Right renal pelvis (tissue), 4 donors: ENCODE results near the gene LRRC37B. TPM values are rescaled to one million over a fixed set of nuclear protein-coding genes. Genes with fewer than 3 reads are reported as not detected.
A peak's percentile ranks its signal among the peaks of the same experiment; 100 is the strongest.
"Not testable (repeated sequence)": the region's sequence is repeated elsewhere in the genome, so short reads cannot be mapped to it uniquely, and the experiment has no call there.

Experiments
- DNase-seq, 4 donors: peaks; one replicate each; pipeline ENCODE4 v3.0.0-alpha.2; 2013; ENCODE audit warnings: low read depth in 4 of 4, low spot score in 3 of 4, missing footprints in 1 of 4
- polyA plus RNA-seq, 4 donors: library from polyadenylated mRNA; unstranded; fragments of 120-200 nt; gene quantifications; one replicate each; pipeline ENCODE4 v1.2.1, GENCODE V29; 2013; ENCODE audit not compliant: insufficient read length in 4 of 4

The LRRC37B gene
- polyA plus RNA-seq, 4 donors, result 14.6 to 22.2 (median 19.1) TPM

DNA sequence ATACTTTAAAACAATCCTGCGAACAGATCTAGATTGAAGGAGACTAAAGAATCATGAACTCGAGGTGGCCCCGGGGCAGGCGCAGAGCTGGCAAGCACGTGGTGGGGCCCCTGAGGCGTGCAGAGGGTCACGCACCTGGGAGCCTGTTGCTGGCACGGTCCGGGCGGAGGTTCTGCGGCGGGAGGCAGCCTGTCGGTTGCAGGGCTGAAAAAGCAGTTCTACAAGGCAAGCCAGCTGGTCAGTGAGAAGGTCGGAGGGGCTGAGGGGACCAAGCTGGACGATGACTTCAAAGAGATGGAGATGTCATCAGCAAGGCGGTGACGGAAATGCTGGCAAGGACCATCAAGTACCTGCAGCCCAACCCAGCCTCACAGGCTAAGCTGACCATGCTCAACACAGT lies 33.1 kb downstream of the LRRC37B start:
- DNase-seq, result not testable (repeated sequence)

DNA sequence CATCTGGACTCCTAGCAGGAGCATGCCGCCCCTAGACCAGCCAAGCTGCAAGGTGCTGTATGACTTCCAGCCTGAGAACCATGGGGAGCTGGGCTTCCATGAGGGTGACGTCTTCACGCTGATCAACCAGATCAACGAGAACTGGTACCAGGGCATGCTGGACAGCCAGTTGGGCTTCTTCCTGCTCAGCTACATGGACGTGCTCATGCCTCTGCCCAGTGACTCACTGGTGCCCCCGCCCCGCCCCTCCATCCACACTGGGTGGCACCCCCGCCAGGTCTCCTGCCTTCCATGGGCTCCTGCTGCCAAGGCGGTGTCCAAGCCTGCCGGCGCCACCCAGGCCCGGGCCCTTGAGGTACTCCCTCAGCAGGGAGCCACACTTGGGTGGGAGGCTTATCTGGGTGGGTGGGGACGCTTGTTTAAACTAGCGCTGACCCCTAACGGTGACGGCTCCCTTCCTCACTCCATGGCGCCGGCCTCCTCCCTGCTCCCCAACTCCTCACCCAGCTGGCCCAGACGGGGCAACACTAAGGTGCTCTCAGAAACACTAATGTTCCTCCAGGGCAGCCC lies 34.2 kb downstream of the LRRC37B start:
- DNase-seq, result not testable (repeated sequence)

DNA sequence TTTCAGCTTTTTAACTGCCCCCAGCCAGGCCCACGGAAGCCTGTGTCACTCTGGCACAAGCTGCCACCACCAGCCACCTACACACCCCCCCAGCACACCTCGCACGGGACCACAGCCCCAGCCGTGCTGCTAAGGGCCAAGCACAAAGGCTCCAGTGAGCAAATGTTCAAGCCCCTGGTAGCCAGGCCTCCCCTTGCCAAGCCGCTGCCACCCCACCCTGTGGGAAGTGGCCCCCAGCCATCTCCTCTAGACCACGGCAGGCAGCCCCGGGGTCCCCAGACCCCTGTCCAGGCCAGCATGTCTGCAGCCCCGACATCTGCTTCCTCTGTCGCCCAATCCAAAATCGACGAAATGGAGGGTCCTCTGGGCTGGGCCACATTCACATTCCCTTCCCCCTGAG lies 35.1 kb downstream of the LRRC37B start:
- not testable (repeated sequence) for DNase-seq

DNA sequence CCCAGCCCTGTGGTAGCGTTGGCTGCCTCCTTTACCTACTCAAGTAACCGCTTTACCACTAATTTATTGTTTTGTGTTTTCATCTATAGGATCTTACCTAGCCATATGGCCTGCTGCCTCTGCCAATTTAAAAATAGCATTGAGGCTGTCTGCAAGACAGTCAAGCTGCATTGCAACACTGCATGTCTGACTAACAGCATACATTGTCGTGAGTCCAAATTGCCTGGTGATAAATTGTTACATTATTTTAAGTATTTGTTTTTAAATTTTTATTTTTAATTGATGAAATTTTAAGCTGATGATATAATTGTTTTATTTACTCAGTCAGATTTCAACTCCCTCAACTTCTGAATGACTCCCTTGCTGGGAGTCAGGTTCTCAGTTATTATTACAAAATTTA lies 38.4 kb downstream of the LRRC37B start:
- not testable (repeated sequence) for DNase-seq

DNA sequence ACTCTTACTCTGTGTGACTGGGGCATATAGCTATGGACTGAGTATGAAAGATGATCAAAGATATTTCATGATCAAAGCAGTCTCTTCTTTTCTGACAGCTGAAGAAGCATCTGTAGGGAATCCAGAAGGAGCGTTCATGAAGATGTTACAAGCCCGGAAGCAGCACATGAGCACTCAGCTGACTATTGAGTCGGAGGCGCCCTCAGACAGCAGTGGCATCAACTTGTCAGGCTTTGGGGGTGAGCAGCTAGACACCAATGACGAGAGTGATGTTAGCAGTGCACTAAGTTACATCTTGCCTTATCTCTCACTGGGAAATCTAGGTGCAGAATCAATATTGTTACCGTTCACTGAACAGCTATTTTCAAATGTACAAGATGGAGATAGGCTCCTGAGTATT lies 40.5 kb downstream of the LRRC37B start:
- not testable (repeated sequence) for DNase-seq

DNA sequence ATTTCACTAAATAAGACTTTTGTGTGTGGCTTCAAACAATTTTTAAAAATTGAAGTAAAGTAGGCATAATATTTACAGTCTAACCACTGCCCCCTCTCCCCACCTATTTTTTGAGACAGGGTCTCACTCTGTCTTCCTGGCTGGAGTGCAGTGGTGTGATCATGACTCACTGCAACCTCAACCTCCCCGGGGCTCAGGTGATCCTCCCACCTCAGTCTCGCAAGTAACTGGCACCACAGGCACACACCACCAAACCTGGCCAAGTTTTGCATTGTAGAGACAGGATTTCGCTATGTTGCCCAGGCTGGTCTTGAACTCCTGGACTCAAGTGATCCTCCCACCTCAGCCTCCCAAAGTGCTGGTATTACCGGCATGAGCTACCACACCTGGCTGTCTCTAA lies 47.8 kb downstream of the LRRC37B start:
- DNase-seq, result not testable (repeated sequence)

DNA sequence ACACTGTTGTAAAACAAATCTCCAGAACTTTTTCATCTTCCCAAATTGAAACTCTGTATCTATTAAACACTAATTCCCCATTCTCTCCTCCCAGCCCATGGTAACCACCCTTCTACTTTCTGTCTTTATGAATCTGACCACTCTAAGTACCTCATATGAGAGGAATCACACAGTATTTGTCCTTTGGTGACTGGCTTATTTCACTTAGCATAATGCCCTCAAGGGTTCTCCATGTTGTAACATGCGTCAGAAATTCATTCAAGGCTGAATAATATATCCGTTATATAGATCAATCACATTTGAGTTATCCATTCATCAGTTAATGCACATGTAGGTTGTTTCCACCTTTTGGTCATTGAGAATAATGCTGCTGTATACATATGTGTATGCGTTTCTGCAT lies 48.2 kb downstream of the LRRC37B start:
- DNase-seq, result not testable (repeated sequence)

DNA sequence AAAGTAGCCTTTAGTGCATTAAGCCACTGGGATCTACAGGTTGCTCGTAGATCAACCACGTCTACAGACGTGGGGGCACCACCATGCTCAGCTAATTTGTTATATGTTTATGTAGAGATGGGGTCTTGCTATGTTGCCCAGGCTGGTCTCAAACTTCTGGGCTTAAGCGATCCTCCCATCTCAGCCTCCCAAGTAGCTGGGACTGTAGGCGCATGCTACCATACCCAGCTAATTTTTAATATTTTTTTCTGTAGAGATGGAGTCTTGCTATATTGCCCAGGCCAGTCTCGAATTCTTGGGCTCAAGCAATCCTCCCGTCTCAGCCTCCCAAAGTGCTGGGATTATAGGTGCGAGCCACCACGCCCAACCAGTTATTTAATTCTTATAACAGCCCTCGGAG lies 49.3 kb downstream of the LRRC37B start:
- DNase-seq, result not testable (repeated sequence)

DNA sequence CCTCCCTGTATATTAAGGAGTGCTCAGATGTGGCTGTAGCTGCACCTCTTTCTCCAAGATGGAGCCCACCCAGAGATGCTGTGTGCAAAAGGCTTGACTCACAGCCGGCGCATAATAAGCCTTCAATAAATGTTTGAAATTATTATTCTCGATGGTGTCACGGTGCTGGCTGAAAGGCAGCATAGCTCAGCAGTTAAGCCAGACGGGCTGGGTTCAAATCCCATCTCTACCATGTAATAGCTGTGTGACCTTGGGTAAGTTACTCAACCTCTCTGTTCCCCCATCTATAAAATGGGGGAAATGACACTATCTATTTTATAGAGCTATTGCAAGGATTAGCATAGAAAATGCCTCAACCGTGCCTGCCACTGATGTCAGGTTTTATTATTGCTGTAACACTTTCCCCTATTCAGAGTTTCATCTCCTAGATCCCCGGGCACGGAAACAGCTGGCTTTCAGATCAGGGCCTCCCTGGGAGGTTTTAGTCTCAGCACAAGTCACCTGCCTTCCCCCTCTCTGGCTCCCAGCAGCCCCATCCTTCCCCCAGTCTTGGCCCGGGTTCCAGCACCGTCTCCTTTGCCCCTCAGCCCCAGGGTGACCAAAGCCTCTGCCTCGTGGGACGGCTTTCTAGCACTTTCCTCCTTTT lies 50.4 kb downstream of the LRRC37B start:
- not testable (repeated sequence) for DNase-seq

DNA sequence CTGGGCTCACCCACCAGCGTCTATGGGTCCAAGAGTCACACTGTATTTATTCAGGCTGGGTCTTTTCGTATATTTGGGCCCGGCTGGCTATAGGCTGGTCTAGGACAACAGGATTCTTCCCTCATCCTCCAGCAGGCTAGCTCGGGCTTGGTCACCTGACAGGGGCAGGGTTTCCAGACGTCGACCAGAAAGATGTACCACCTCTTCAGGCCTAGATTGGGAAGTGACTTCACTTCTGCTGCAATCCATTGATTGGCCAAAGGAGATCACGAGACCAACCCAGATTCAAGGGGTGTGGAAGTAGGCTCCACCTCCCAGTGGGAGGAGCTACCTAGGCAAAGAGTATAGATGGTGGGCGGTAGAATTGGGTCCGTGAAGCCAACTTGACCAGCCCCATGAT lies 53.5 kb downstream of the LRRC37B start:
- not testable (repeated sequence) for DNase-seq

DNA sequence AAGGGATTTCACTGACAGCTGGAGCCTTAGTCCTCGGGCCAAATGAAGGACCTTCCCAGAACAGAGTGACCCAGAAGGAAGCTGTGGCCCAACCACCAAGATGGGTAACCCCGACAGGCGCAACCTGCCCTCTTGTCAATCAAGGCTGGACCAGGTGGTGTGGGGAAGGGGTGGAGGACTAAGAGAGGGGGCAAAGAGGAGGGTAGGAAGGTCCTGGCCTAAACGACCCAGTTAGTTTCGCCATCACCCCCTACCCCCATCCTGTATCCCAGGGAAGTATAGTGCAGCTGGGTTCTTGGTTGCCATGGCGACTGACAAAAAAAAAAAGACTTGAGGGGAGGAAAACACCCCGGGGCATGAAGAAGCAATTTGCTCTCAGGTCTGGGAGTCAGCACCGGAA lies 54.7 kb downstream of the LRRC37B start:
- not testable (repeated sequence) for DNase-seq

DNA sequence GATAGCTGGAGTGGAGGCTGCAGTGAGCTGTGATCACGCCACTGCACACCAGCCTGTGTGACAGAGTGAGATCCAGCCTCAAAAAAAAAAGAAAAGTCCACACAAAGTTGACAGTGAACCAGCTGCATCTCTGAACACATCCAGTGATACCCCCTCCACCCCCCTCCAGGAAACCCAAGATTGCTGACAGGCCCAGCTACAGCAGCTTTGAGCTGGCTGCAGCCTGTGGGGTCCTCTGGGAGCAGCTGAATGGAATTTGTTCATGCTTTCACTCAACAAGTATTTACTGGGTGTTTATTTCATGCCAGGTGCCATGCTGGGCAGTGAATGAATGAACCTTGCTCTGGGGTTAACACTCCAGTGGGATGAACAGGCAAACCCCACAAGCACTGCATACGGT lies 56.9 kb downstream of the LRRC37B start:
- DNase-seq, result not testable (repeated sequence)

DNA sequence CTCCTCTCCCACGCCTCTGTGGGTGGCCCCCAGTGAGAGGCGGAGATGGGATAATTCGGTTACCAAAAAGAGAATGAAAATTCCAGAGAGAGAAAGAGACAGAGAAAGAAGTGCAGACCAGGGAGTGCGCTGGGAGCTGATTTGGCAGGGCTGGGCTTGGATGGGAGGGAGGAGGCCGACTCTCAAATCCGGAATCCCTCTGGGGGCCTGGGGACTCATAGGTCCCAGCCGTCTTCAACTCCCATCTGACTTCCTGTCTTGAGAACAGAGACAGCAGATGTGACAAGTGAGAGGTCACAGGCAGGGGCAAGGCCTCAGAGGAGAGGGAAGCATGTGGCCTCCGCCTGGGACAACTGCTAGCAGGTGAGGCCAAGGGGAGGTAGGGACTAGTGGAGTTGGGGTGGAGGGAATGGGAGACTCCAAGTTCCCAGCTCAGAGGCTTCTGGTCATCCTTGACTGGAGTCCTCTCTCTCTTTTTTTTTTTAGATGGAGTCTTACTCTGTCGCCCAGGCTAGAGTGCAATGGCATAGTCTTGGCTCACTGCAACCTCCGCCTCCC lies 59.0 kb downstream of the LRRC37B start:
- not testable (repeated sequence) for DNase-seq

DNA sequence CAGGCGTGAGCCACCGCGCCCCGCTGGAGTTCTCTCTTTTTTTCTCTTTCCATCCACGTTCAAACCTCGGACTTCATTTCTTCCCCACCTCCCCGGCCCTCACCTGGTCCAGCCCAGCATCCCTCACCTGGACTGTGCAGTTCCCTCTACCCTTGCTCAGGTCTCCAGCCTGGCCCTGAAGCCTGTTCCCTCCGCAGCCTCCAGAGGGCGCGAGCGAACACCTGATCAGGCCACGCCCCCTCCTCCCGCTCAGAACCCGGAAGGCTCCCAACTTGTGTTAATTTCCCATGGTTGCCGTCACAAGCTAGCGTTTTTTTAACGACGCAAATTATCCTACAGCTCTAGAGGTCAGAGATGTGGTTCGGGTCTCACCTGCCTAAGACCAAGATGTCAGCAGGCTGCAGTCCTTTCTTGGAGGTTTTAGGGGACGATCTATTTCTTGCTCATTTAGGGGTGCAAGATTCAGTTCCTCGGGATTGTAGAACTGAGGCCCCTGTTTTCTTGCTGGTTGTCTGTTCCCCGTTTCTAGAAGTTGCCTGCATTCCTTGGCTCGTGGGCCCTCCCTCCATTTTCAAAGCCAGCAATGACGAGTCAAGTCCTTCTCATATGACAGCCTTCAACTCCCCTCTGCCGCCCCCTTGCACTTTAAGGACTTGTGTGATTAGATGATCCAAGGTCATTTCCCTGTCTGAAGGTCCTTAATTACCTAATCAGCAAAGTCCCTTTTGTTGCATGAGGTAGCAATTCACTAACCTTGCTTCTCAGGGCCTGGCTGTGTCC lies 59.9 kb downstream of the LRRC37B start:
- not testable (repeated sequence) for DNase-seq

DNA sequence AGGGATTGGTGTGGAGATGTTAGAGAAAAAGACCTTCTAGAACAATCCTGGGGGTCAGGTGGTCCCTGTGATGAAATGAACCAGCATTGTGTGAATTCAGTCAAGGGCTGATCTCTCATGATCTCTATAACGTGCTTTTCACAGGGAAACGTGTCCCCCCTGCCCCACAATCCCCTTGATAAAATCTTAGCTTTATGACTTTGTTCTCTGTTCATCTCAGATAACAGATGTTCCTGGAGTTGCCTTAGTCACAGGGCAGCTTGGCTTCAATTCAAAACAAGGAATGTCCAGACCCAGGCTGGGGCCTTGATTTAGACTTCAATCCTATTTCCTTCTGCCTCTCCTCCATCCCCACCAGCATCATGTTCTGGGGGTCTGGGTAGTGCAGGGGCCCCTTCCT lies 61.9 kb downstream of the LRRC37B start:
- not testable (repeated sequence) for DNase-seq

DNA sequence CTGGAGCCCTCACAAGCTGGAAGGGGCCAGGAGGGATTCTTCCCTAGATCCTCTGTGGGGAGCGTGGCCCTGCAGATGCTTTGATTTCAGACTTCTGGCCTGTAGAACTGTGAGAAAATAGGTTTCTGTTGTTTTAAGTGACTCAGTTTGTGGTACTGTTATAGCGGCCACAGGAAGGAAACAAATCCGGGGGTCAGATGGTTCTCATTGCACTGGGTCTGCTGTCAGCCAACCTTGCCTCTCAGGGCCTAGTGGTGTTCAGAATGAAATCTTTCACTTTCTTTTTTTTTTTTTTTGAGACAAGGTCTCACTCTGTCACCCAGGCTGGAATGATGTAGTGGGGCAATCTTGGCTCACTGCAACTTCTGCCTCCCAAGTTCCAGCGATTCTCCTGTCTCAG lies 64.8 kb downstream of the LRRC37B start:
- DNase-seq, result not testable (repeated sequence)

DNA sequence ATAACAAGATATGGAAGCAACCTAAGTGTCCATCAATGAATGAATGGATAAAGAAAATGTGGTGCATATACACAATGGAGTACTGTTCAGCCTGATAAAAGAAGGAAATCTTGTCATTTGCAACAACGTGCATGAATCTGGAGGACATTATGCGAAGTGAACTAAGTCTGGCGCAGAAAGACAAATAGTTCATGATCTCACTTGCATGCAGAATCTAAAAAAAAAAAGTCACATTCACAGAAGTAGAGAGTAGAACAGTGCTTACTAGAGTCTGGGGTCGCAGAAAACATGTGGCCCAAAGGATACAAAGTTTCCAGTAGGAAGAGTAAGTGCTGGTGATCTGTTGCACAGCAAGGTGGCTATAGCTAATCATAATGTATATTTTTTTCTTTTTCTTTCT lies 65.9 kb downstream of the LRRC37B start:
- DNase-seq, result not testable (repeated sequence)

DNA sequence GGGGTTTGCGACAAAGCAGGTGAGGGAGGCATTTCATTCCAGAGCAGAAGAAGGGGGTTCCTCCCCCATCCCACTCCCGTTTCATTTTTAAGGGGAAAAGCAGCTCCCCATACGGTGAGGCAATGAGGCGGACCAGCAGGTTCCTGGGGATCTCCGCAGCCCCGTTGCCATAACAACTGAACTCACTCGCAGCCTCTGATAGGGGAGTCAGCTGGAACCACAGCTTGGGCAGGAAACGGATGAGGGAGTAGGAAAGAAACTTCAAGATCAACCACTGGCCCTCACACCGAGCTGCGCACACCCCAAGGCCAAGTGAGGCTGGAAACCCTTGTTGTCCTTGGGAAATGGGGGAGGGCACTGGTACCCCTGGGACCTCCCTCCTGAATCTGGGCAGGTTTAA lies 72.6 kb downstream of the LRRC37B start:
- DNase-seq, result peak in 2 of 4 donors; percentile 38

DNA sequence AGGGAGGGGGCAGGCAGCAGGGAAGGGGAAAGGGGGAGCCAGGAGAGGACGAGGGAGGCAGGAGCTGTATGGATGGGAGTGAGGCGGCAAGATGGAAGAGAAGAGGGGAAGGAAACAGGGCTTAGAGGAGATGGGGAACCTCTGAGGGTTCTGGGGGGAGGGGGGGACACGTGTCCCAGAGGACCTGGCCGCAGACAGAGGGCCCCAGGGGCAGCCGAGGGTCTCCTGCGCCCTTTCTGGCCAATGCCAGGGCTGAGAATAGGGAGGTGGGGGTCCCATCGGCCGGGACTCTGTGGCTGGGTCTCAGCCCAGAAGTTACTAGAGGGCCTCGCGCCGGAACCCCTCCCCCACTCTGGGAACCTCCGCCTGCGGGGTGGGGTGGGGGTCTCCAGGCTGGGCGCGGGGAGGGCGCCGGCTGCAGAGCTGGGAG lies 76.4 kb downstream of the LRRC37B start:
- not testable (repeated sequence) for DNase-seq

DNA sequence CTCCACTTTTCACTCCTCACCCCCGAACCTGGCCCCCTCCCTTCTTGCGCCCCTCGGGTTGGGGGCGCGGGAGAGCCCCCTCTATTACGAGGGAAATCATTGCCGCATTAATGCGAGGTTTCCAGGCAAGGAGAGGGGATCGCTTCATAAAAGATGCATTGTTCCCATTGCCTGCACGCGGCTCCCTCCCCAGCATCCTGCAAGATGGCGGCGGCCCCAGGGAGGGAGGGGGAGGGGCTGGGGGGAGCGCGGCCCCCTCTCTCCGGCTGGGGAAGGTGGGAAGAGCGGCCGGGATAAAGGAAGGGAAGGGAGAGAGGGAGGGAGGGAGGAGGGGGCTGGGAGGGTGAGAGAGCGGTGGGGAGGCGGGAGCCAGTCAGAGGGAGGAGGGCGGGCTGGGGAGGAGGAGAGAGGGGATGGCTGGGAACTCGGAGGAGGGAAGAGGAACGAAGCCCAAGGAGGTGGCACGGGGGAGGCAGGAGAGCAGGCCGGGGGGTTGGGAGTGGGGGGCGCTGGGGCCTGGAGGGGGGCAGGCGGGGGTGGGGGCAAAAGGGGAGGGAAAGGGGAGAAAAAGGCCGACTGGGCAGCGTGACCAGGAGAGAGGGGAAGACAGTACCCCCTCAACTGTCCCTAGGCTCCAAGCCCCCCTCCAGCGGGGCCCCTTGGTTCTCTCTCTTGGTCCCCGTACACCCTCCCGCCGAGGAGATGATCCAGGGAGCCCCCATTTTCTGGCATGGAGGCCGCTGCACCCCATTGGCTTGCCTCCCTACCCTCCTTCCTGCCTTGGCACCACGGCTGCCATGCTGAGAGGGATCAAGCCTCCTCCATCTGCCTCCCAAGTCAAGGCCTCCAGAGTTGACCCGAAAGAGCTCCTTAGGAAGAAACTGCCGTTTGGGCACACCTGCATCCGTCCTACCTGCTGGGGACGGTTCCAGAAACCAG lies 77.1 kb downstream of the LRRC37B start:
- DNase-seq, result peak in 3 of 4 donors; percentile 51 to 70 (median 55)
